HCT116 (cell line): ENCODE results near the gene NCAPG2. TPM values are rescaled to one million over a fixed set of nuclear protein-coding genes. Genes with fewer than 3 reads are reported as not detected.

Experiments
- ATAC-seq: fragments of 200-7000 bp; cut with Tn5 transposase; 2 replicates; pipeline ENCODE4 v1.9.1; 2020; ENCODE audit warnings: mild to moderate bottlenecking, moderate library complexity
- BruUV-seq: library from RNA; stranded (reverse); fragments of 400-500 nt; replicated peaks from 2 replicates; lab custom pipeline; 2021; lab: Mats Ljungman, UMichigan
- CTCF ChIA-PET: fragments of 300-600 bp; sonication (Branson Sonifier 250); formaldehyde crosslinking; loops from one replicate; lab custom pipeline; 2021; ENCODE audit warnings: antibody characterized with exemption; lab: Charles Lee
- POLR2A ChIA-PET: fragments of 300-600, 350-600 bp; sonication (Branson Sonifier 250); formaldehyde crosslinking; loops from one replicate; lab custom pipeline; 2021; ENCODE audit warnings: antibody characterized with exemption; lab: Charles Lee
- RAD21 ChIA-PET, 2 experiments: fragments of 300-600 bp; sonication (Branson Sonifier 250); formaldehyde crosslinking; loops; one replicate each; lab custom pipeline; 2023; ENCODE audit warnings: low total read pairs in 2 of 2; ENCODE audit not compliant: uncharacterized antibody in 2 of 2, unreplicated experiment in 2 of 2, low non-redundant PET in 1 of 2; lab: Charles Lee
- DNase-seq: peaks from one replicate; pipeline ENCODE4 v3.0.0-alpha.2; 2010; ENCODE audit warnings: low read depth, low spot score
- H2AFZ ChIP-seq: fragments of 200-600 bp; shearing (Covaris generic), sonication (generic); 2 replicates; pipeline ENCODE4 v1.6.1; 2017; ENCODE audit warnings: low read depth, mixed run types, mixed read lengths, antibody characterized with exemption, low read length; ENCODE audit not compliant: poor library complexity, severe bottlenecking
- H3K27ac ChIP-seq: 2 replicates; pipeline ENCODE4 v1.5.1; 2012; ENCODE audit warnings: low read depth, low read length
- H3K27me3 ChIP-seq: fragments of 200-600 bp; sonication (generic); 2 replicates; pipeline ENCODE4 v1.6.1; 2016; ENCODE audit warnings: mixed run types, low read length, mixed read lengths; ENCODE audit not compliant: insufficient read depth
- H3K36me3 ChIP-seq, 2 experiments: fragments of 200-500 bp in 1 of 2; fragments of 200-600 bp in 1 of 2; sonication (Bioruptor generic) in 1 of 2; sonication (generic) in 1 of 2; 2 replicates each; pipeline versions ENCODE4 v1.5.1 to v1.6.1; 2014 to 2016; ENCODE audit warnings: low read length in 2 of 2, inconsistent platforms in 1 of 2, mixed read lengths in 1 of 2, mixed run types in 1 of 2; ENCODE audit not compliant: insufficient read depth in 2 of 2, control insufficient read depth in 1 of 2
- H3K4me1 ChIP-seq, 2 experiments: fragments of 200-600 bp in 1 of 2; sonication (generic) in 1 of 2; 2 replicates each; pipeline versions ENCODE4 v1.5.1 to v1.6.1; 2012 to 2017; ENCODE audit warnings: low read length in 2 of 2, inconsistent platforms in 1 of 2, mild to moderate bottlenecking in 1 of 2, mixed read lengths in 1 of 2, mixed run types in 1 of 2, moderate library complexity in 1 of 2; ENCODE audit not compliant: insufficient read depth in 2 of 2, control insufficient read depth in 1 of 2
- H3K4me2 ChIP-seq: fragments of 200-600 bp; sonication (generic); 2 replicates; pipeline ENCODE4 v1.6.1; 2017; ENCODE audit warnings: mixed run types, low read length, mixed read lengths
- H3K4me3 ChIP-seq, 2 experiments: fragments of 200-600 bp in 1 of 2; sonication (generic) in 1 of 2; replicated peaks in 1 of 2; 2 replicates each; pipeline ENCODE4 v1.5.1; 2011 to 2016; ENCODE audit warnings: low read length in 2 of 2, control low read depth in 1 of 2, low read depth in 1 of 2, mild to moderate bottlenecking in 1 of 2, mixed read lengths in 1 of 2, mixed run types in 1 of 2
- H3K79me2 ChIP-seq: fragments of 200-600 bp; sonication (generic); 2 replicates; pipeline ENCODE4 v1.6.1; 2017; ENCODE audit warnings: mild to moderate bottlenecking, mixed run types, low read length, moderate library complexity, mixed read lengths; ENCODE audit not compliant: insufficient read depth
- H3K9ac ChIP-seq: fragments of 200-600 bp; sonication (generic); 2 replicates; pipeline ENCODE4 v1.6.1; 2016; ENCODE audit warnings: low read length, mixed read lengths
- H3K9me2 ChIP-seq: fragments of 200-600 bp; sonication (generic), shearing (Covaris generic); 2 replicates; pipeline ENCODE4 v1.6.1; 2017; ENCODE audit warnings: mixed run types, mild to moderate bottlenecking, moderate library complexity; ENCODE audit not compliant: insufficient read depth
- H3K9me3 ChIP-seq, 2 experiments: fragments of 200-500 bp in 1 of 2; fragments of 200-600 bp in 1 of 2; sonication (Bioruptor generic) in 1 of 2; sonication (generic) in 1 of 2; 2 replicates each; pipeline ENCODE4 v1.6.1; 2014 to 2017; ENCODE audit warnings: low read length in 2 of 2, mixed read lengths in 2 of 2, inconsistent platforms in 1 of 2, low read depth in 1 of 2, mild to moderate bottlenecking in 1 of 2, mixed run types in 1 of 2, moderate library complexity in 1 of 2; ENCODE audit not compliant: control insufficient read depth in 1 of 2, insufficient read depth in 1 of 2
- H4K20me1 ChIP-seq: fragments of 200-600 bp; sonication (generic), shearing (Covaris generic); 2 replicates; pipeline ENCODE4 v1.6.1; 2017; ENCODE audit warnings: mixed run types, mild to moderate bottlenecking, moderate library complexity; ENCODE audit not compliant: insufficient read depth
- CBX3 ChIP-seq: IDR thresholded peaks from 2 replicates; pipeline ENCODE4 v1.6.1; 2012; ENCODE audit warnings: low read depth
- CTCF ChIP-seq, 3 experiments: fragments of 200-600 bp in 1 of 3; sonication (generic) in 1 of 3; IDR thresholded peaks in 2 of 3; conservative IDR thresholded peaks in 1 of 3; 2 replicates each; pipeline ENCODE4 v1.5.1; 2012 to 2017; ENCODE audit warnings: low read depth in 2 of 3, low read length in 2 of 3, antibody characterized with exemption in 1 of 3, borderline replicate concordance in 1 of 3, control low read depth in 1 of 3, mild to moderate bottlenecking in 1 of 3, mixed read lengths in 1 of 3, mixed run types in 1 of 3, moderate library complexity in 1 of 3; ENCODE audit not compliant: insufficient read depth in 1 of 3
- EGR1 ChIP-seq: IDR thresholded peaks from 2 replicates; pipeline ENCODE4 v1.6.1; 2012; ENCODE audit warnings: low read depth
- JUND ChIP-seq: IDR thresholded peaks from 2 replicates; pipeline ENCODE4 v1.6.1; 2012
- REST ChIP-seq: IDR thresholded peaks from 2 replicates; pipeline ENCODE4 v1.6.1; 2012; ENCODE audit warnings: low read depth
- SRF ChIP-seq: IDR thresholded peaks from 2 replicates; pipeline ENCODE4 v1.6.1; 2012; ENCODE audit warnings: low read depth
- ZNF274 ChIP-seq: fragments of 200-500 bp; sonication (Bioruptor generic); IDR thresholded peaks from 2 replicates; pipeline ENCODE4 v1.6.1; 2014; ENCODE audit warnings: mild to moderate bottlenecking, low read depth, low read length, inconsistent platforms
- intact Hi-C: fragments of 100-400 bp; cut with micrococcal nuclease; formaldehyde crosslinking; loops from 2 replicates; pipeline ENCODE4 v1.10.0; 2022
- total RNA-seq: library from RNA; stranded (reverse); gene quantifications from one replicate; pipeline ENCODE4 v1.2.1, GENCODE V29; 2021; ENCODE audit not compliant: unreplicated experiment
- TF ChIP-seq, protein P1 (sequence below): IDR thresholded peaks from 2 replicates; pipeline ENCODE4 v1.6.1; 2011; ENCODE audit warnings: mild to moderate bottlenecking, low read length, moderate library complexity; ENCODE audit not compliant: insufficient replicate concordance; ENCODE audit errors: extremely low read depth
- TF ChIP-seq, protein P2 (sequence below): IDR thresholded peaks from 2 replicates; pipeline ENCODE4 v1.6.1; 2012

NCAPG2 gene
- total RNA-seq, 1 experiment from 2014 or later = 73.1 TPM

GRCh38 chr7:158662610-158663427 is 41.8 kb downstream of the NCAPG2 start (continued):
- TF ChIP-seq ZNF274 (no peak), SRF (no peak)
- TF ChIP-seq, protein P1, sequence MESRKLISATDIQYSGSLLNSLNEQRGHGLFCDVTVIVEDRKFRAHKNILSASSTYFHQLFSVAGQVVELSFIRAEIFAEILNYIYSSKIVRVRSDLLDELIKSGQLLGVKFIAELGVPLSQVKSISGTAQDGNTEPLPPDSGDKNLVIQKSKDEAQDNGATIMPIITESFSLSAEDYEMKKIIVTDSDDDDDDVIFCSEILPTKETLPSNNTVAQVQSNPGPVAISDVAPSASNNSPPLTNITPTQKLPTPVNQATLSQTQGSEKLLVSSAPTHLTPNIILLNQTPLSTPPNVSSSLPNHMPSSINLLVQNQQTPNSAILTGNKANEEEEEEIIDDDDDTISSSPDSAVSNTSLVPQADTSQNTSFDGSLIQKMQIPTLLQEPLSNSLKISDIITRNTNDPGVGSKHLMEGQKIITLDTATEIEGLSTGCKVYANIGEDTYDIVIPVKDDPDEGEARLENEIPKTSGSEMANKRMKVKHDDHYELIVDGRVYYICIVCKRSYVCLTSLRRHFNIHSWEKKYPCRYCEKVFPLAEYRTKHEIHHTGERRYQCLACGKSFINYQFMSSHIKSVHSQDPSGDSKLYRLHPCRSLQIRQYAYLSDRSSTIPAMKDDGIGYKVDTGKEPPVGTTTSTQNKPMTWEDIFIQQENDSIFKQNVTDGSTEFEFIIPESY = no peak

GRCh38 chr7:158658475-158658874 is 46.1 kb downstream of the NCAPG2 start:
- Histone ChIP-seq H3K36me3 (peaks cover 24 to 55% of the 10 kb centered on the region in 2 experiments), H4K20me1 (no peaks in the 10 kb centered on the region), H3K4me1 (no peaks in the 10 kb centered on the region), H3K27ac (no peak overlapping the region), H3K9ac (no peak overlapping the region), H3K9me2 (no peaks in the 10 kb centered on the region), H3K79me2 (peaks cover 5% of the 10 kb centered on the region; the same call in 1 of the 2 replicates), H3K4me2 (no peak overlapping the region), H3K27me3 (no peaks in the 10 kb centered on the region), H3K4me3 (no peak overlapping the region), H3K9me3 (no peaks in the 10 kb centered on the region), H2AFZ (no peak overlapping the region)
- BruUV-seq = no TSS peak
- TF ChIP-seq, protein P2, sequence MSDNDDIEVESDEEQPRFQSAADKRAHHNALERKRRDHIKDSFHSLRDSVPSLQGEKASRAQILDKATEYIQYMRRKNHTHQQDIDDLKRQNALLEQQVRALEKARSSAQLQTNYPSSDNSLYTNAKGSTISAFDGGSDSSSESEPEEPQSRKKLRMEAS = no peak
- TF ChIP-seq CBX3 = no peak
- no peak for TF ChIP-seq CTCF (IDR thresholded peaks at IDR 0.05 in 2 of 3, conservative IDR thresholded peaks at IDR 0.05 in 1 of 3; ENCODE audit: borderline replicate concordance in 1 of 3, insufficient read depth in 1 of 3, low read depth in 2 of 3, low read length in 2 of 3)
- TF ChIP-seq, protein P1 = no peak
- TF ChIP-seq EGR1 = no peak
- no peak for TF ChIP-seq JUND
- TF ChIP-seq REST = no peak
- DNase-seq (no peak), ATAC-seq (no peak)
- ChIA-PET POLR2A (no interaction called here), CTCF (no interaction called here), RAD21 (no interaction called here)
- intact Hi-C loops = no loop called here
